Peyer's patch (tissue), 4 donors: ENCODE data around the gene FAM43A. TPM values are rescaled to one million over a fixed set of nuclear protein-coding genes. Genes with fewer than 3 reads are reported as not detected.

ENCODE experiments used
- DNase-seq, 3 donors: peaks; one replicate each; pipeline ENCODE4 v3.0.0-alpha.2; 2017 to 2019
- H3K27ac ChIP-seq, 4 donors: fragments of 200-600 bp; sonication (generic); one replicate each; pipeline ENCODE4 v1.5.1; 2016 to 2019
- H3K27me3 ChIP-seq, 2 donors: fragments of 200-600 bp; sonication (generic); one replicate each; pipeline ENCODE4 v1.5.1; 2019
- H3K36me3 ChIP-seq, 3 donors: fragments of 200-600 bp; sonication (generic); one replicate each; pipeline ENCODE4 v1.5.1; 2016 to 2019
- H3K4me1 ChIP-seq, 4 donors: fragments of 200-600 bp; sonication (generic); one replicate each; pipeline ENCODE4 v1.5.1; 2016 to 2019
- H3K4me3 ChIP-seq, 4 donors: fragments of 200-600 bp; sonication (generic); 1 replicate in 3 of 4; 2 replicates in 1 of 4; pipeline ENCODE4 v1.5.1; 2016 to 2019; ENCODE audit warnings: mild to moderate bottlenecking in 1 of 4
- H3K9me3 ChIP-seq, 4 donors: fragments of 200-600 bp; sonication (generic); one replicate each; pipeline ENCODE4 v1.5.1; 2016 to 2019; ENCODE audit warnings: mild to moderate bottlenecking in 1 of 4
- POLR2A ChIP-seq, 2 donors: fragments of 450-650 bp; IDR thresholded peaks; one replicate each; pipeline ENCODE4 v1.5.1; 2017; ENCODE audit warnings: antibody characterized with exemption in 2 of 2, mild to moderate bottlenecking in 2 of 2, moderate library complexity in 2 of 2
- small RNA-seq, 2 donors: library from RNA; depleted of rRNA; stranded (forward); fragments of <200 nt; gene quantifications; one replicate each; pipeline ENCODE3, GENCODE V24; 2016
- total RNA-seq, 4 donors: library from RNA; depleted of rRNA; stranded (reverse); fragments of >200 nt; gene quantifications; one replicate each; pipeline ENCODE4 v1.1.0, GENCODE V29; 2016
- TF ChIP-seq, protein P1 (sequence below), 6 experiments: fragments of 450-650 bp in 4 of 6; fragments of 200-600 bp in 2 of 6; sonication (generic) in 1 of 6; IDR thresholded peaks; one replicate each; pipeline ENCODE4 v1.5.1; 2017 to 2019; ENCODE audit warnings: antibody characterized with exemption in 6 of 6, mild to moderate bottlenecking in 3 of 6, moderate library complexity in 1 of 6

Gene FAM43A
- total RNA-seq, 4 donors from 2014 or later, result 4.1 to 27.5 (median 8.9) TPM

DNA sequence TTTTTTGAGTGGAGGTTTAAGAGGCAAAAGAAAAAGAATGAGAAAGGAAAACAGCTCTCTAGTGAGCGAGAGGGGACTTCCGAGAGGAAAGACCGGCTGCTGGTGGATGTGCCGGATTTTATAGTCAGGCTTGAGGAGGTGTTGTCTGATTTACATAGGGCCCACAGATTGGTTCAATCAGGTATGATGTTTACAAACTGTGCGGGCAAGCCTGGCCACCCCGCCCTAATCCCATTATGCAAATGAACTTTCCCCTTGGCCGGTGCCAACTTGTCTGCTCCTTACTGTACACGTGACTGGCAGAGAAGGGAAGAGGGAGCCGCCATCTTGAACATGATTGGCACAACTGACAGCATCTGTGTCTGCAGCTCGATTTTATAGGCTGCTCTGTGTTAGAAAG is 44.7 kb downstream of the FAM43A start:
- H3K27ac ChIP-seq, result no peak overlapping the region
- no peaks in the 10 kb centered on the region for H3K36me3 ChIP-seq
- TF ChIP-seq POLR2A (IDR thresholded peaks at IDR 0.05), result peak in 1 of 2 donors; percentile 18
- TF ChIP-seq, protein P1, sequence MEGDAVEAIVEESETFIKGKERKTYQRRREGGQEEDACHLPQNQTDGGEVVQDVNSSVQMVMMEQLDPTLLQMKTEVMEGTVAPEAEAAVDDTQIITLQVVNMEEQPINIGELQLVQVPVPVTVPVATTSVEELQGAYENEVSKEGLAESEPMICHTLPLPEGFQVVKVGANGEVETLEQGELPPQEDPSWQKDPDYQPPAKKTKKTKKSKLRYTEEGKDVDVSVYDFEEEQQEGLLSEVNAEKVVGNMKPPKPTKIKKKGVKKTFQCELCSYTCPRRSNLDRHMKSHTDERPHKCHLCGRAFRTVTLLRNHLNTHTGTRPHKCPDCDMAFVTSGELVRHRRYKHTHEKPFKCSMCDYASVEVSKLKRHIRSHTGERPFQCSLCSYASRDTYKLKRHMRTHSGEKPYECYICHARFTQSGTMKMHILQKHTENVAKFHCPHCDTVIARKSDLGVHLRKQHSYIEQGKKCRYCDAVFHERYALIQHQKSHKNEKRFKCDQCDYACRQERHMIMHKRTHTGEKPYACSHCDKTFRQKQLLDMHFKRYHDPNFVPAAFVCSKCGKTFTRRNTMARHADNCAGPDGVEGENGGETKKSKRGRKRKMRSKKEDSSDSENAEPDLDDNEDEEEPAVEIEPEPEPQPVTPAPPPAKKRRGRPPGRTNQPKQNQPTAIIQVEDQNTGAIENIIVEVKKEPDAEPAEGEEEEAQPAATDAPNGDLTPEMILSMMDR (IDR thresholded peaks at IDR 0.05), result no peak
- H3K4me3 ChIP-seq, result no peak overlapping the region
- DNase-seq, result peak in 2 of 3 donors; percentile 63 to 71
- peaks cover 0 to 3% (median 1%) of the 10 kb centered on the region in 4 donors for H3K9me3 ChIP-seq
- H3K4me1 ChIP-seq, result no peaks in the 10 kb centered on the region
- H3K27me3 ChIP-seq, result no peaks in the 10 kb centered on the region

- TF ChIP-seq POLR2A (IDR thresholded peaks at IDR 0.05), result no peak
- TF ChIP-seq, protein P1 (IDR thresholded peaks at IDR 0.05), result no peak
- peak in 1 of 3 donors; percentile 44 for DNase-seq
- H3K4me3 ChIP-seq, result no peak overlapping the region
- no peaks in the 10 kb centered on the region for H3K36me3 ChIP-seq
- no peaks in the 10 kb centered on the region for H3K27me3 ChIP-seq
- H3K27ac ChIP-seq, result no peak overlapping the region
- no peaks in the 10 kb centered on the region for H3K4me1 ChIP-seq
- peaks cover 0 to 4% (median 1%) of the 10 kb centered on the region in 4 donors for H3K9me3 ChIP-seq
Measured at GRCh38 chr3:194731506-194732073, 45.9 kb downstream of the FAM43A start.

GRCh38 chr3:194732617-194733016 is 46.9 kb downstream of the FAM43A start:
- TF ChIP-seq POLR2A (IDR thresholded peaks at IDR 0.05), result no peak
- TF ChIP-seq, protein P1 (IDR thresholded peaks at IDR 0.05), result no peak
- Histone ChIP-seq H3K4me3 (no peak overlapping the region), H3K27ac (no peak overlapping the region), H3K9me3 (peaks cover 0 to 4% (median 1%) of the 10 kb centered on the region in 4 donors), H3K27me3 (no peaks in the 10 kb centered on the region), H3K36me3 (no peaks in the 10 kb centered on the region), H3K4me1 (no peaks in the 10 kb centered on the region)
- no peak for DNase-seq

DNA sequence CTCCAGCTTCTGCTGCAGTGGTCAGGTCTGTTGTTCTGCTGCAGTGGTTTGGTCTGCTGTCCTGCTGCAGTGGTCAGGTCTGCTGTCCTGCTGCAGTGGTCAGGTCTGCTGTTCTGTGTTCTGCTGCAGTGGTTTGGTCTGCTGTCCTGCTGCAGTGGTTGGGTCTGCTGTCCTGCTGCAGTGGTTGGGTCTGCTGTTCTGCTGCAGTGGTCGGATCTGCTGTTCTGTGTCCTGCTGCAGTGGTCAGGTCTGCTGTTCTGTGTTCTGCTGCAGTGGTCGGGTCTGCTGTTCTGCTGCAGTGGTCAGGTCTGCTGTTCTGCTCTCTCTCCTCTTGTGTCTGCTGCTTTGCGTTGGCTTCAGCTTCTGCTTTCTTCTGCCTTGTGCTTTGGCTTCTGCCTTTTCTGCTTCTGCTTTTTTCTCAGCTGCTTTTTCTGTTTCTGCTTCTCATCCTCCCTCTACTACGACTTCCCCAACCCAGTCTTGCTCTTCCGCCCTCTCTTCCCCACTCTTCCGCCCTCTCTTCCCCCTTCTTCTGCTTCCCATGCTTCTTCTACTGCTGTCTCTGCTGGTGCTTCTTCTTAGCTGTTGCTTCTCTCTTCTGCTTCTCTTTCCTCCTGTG is 50.7 kb downstream of the FAM43A start:
- no peaks in the 10 kb centered on the region for H3K36me3 ChIP-seq
- TF ChIP-seq, protein P1 (IDR thresholded peaks at IDR 0.05), result no peak
- TF ChIP-seq POLR2A (IDR thresholded peaks at IDR 0.05), result no peak

DNA sequence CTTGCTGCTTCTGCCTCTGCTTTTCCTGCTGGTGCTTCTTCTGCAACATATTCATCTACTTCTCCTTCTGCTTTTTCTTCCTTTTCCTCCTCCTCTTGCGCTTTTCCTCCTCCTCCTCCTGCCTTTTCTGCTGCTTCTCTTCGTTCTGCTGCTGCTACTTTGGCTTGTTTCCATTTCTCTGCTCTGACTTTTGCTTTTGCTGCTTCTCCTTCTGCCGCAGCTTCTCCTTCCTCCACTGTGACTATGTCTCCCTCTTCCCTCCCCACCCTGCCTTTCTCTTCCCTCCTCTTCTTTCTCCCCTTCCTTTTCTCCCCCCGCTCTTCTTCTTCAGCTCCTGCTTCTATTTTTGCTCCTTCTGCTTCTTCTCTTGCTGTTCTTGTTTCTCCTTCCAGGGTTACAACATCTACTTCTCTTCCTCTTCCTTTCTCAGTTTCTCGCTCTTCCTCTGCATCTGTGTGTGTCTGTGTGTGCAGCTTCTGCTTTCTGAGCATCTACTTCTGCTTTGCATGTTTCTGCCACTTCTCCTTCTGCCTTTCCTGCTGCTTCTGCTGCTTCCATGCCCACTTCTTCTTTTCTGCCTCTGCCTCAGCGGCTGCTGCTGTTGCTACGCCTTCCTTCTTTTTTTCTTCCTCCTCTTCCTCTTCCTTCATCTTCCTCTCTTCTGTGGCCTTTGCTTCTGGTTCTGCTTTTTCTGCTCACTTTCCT is 51.4 kb downstream of the FAM43A start:
- TF ChIP-seq POLR2A (IDR thresholded peaks at IDR 0.05), result no peak
- TF ChIP-seq, protein P1 (IDR thresholded peaks at IDR 0.05), result no peak
- Histone ChIP-seq H3K4me1 (no peaks in the 10 kb centered on the region), H3K4me3 (no peak overlapping the region), H3K27me3 (no peaks in the 10 kb centered on the region), H3K36me3 (no peaks in the 10 kb centered on the region), H3K9me3 (peaks cover 0 to 4% (median 1%) of the 10 kb centered on the region in 4 donors), H3K27ac (peak overlapping the region in 2 of 4 donors; percentile 36 to 62)
- peak in 2 of 3 donors; percentile 49 to 63 for DNase-seq

More for the DNA sequence above, 50.7 kb downstream of the FAM43A start:
- Histone ChIP-seq H3K9me3 (peaks cover 0 to 4% (median 1%) of the 10 kb centered on the region in 4 donors), H3K27ac (peak overlapping the region in 2 of 4 donors; percentile 36 to 62), H3K27me3 (no peaks in the 10 kb centered on the region), H3K4me3 (no peak overlapping the region), H3K4me1 (no peaks in the 10 kb centered on the region)
- peak in 2 of 3 donors; percentile 37 to 58 for DNase-seq

Small RNA genes lying within 50 kb of the gene (small RNA-seq; reads per million reads assigned to genes)
- gene AC046143.2, result 0 reads per million in 2 donors

Other genes with a start within 250 kb of the FAM43A start
- gene ATP13A3, start 198.9 kb upstream of the FAM43A start, total RNA-seq, result 10 to 100 TPM; 54.3 to 67.2 (median 58.2) TPM
- 10 to 100 TPM in 3 of 4 donors, 1 to 10 TPM in 1; 7.7 to 51.2 (median 23.5) TPM for gene TMEM44, start 52.5 kb upstream of the FAM43A start, total RNA-seq
- 100 to 1,000 TPM in 1 of 4 donors, 10 to 100 TPM in 3; 42.9 to 120 (median 81.9) TPM for gene LSG1, start 13.7 kb upstream of the FAM43A start, total RNA-seq